Transverse colon (tissue), 4 donors: Measurements from ENCODE around the gene CT83. TPM values are rescaled to one million over a fixed set of nuclear protein-coding genes. Genes with fewer than 3 reads are reported as not detected.

ENCODE experiments used
- DNase-seq: peaks from one replicate; pipeline ENCODE4 v3.0.0-alpha.2; 2019
- H3K27ac ChIP-seq, 4 donors: fragments of 200-600 bp; sonication (generic); 2 replicates each; pipeline ENCODE4 v1.5.1; 2016 to 2018; ENCODE audit warnings: inconsistent platforms in 4 of 4
- H3K27me3 ChIP-seq: fragments of 200-600 bp; sonication (generic); 2 replicates; pipeline ENCODE4 v1.5.1; 2017; ENCODE audit warnings: inconsistent platforms
- H3K36me3 ChIP-seq, 4 donors: fragments of 200-600 bp; sonication (generic); 2 replicates each; pipeline ENCODE4 v1.5.1; 2017 to 2019; ENCODE audit warnings: inconsistent platforms in 4 of 4
- H3K4me1 ChIP-seq, 4 donors: fragments of 200-600 bp; sonication (generic); 2 replicates each; pipeline ENCODE4 v1.5.1; 2017 to 2020; ENCODE audit warnings: inconsistent platforms in 4 of 4
- H3K4me3 ChIP-seq, 4 donors: fragments of 200-600 bp; sonication (generic); 1 replicate in 1 of 4; 2 replicates in 3 of 4; pipeline versions ENCODE4 v1.5.1 to v1.6.1; 2017 to 2019; ENCODE audit warnings: inconsistent platforms in 4 of 4
- H3K9me3 ChIP-seq, 2 donors: fragments of 200-600 bp; sonication (generic); 2 replicates each; pipeline ENCODE4 v1.5.1; 2017 to 2019; ENCODE audit warnings: inconsistent platforms in 2 of 2
- CTCF ChIP-seq, 5 experiments: fragments of 200-600 bp in 3 of 5; fragments of 450-650 bp in 2 of 5; sonication (generic) in 3 of 5; IDR thresholded peaks; 1 replicate in 2 of 5; 2 replicates in 3 of 5; pipeline ENCODE4 v1.5.1; 2016 to 2017; ENCODE audit warnings: antibody characterized with exemption in 5 of 5, inconsistent platforms in 3 of 5, mild to moderate bottlenecking in 2 of 5, moderate library complexity in 1 of 5
- EP300 ChIP-seq: sonication (generic); formaldehyde crosslinking; IDR thresholded peaks from one replicate; pipeline ENCODE4 v1.6.1; 2017; ENCODE audit warnings: antibody characterized with exemption, low read depth
- POLR2A ChIP-seq: fragments of 450-650 bp; IDR thresholded peaks from one replicate; pipeline ENCODE4 v1.6.1; 2016; ENCODE audit warnings: antibody characterized with exemption, mild to moderate bottlenecking, moderate library complexity
- POLR2AphosphoS5 ChIP-seq, 3 donors: sonication (generic); formaldehyde crosslinking; IDR thresholded peaks; one replicate each; pipeline ENCODE4 v1.6.1; 2016; ENCODE audit warnings: antibody characterized with exemption in 3 of 3
- WGBS, 2 donors: methylation state at CpG; one replicate each; pipeline ENCODE4 v1.1.5; 2018; ENCODE audit warnings: low coverage in 1 of 2; 5-methylcytosine and 5-hydroxymethylcytosine counted together
- in situ Hi-C, 4 donors: fragments of 200-750 bp; cut with MboI; loops; one replicate each; pipeline versions ENCODE4 v1.15.0 to v1.15.1; 2017; ENCODE audit warnings: low sequenced_read_pairs in 3 of 4, low pct_ligation_motif_present in 1 of 4, low pct_unique_long_range_greater_than_20kb in 1 of 4
- intact Hi-C: fragments of 100-400 bp; cut with DNase I; formaldehyde crosslinking; loops from one replicate; pipeline ENCODE4 v1.15.1; 2023; ENCODE audit warnings: low total_unique reads
- total RNA-seq, 4 donors: library from RNA; depleted of rRNA; stranded (reverse); fragments of >200 nt; gene quantifications; one replicate each; pipeline ENCODE4 v1.1.0, GENCODE V29; 2016

Gene CT83
- total RNA-seq, 4 donors from 2014 or later = not detected

- whole genome bisulfite sequencing, 2 donors = 62 to 71% methylated on average over 3 of the region's 3 CpGs
- no peaks in the 10 kb centered on the region for H3K36me3 ChIP-seq
- TF ChIP-seq POLR2AphosphoS5 (IDR thresholded peaks at IDR 0.05) = no peak
- TF ChIP-seq POLR2A = no peak
- intact Hi-C loops (no loop called here), in situ Hi-C loops (no loop called here)
- DNase-seq = no peak
- no peaks in the 10 kb centered on the region for H3K9me3 ChIP-seq
- no peak overlapping the region for H3K4me3 ChIP-seq
- H3K4me1 ChIP-seq = no peaks in the 10 kb centered on the region
- H3K27ac ChIP-seq = no peak overlapping the region
- H3K27me3 ChIP-seq = no peaks in the 10 kb centered on the region
Measured at GRCh38 chrX:116427978-116428377, 34.8 kb downstream of the CT83 start.

- in situ Hi-C loops = no loop called here
- H3K9me3 ChIP-seq = no peaks in the 10 kb centered on the region
- no peak overlapping the region for H3K4me3 ChIP-seq
- WGBS, 2 donors = 30 to 56% methylated on average over 2 to 4 of the region's 4 CpGs
- intact Hi-C loops = no loop called here
- H3K27ac ChIP-seq = no peak overlapping the region
- H3K27me3 ChIP-seq = no peaks in the 10 kb centered on the region
- H3K4me1 ChIP-seq = no peaks in the 10 kb centered on the region
- TF ChIP-seq POLR2A (no peak), POLR2AphosphoS5 (IDR thresholded peaks at IDR 0.05) (no peak), EP300 (no peak), CTCF (IDR thresholded peaks at IDR 0.05) (no peak)
- no peak for DNase-seq
- H3K36me3 ChIP-seq = no peaks in the 10 kb centered on the region
Measured at GRCh38 chrX:116417968-116418367, 44.8 kb downstream of the CT83 start.

GRCh38 chrX:116417214-116417613 lies 45.6 kb downstream of the CT83 start:
- in situ Hi-C loops = no loop called here
- Histone ChIP-seq H3K27me3 (no peaks in the 10 kb centered on the region), H3K27ac (no peak overlapping the region), H3K4me1 (no peaks in the 10 kb centered on the region), H3K36me3 (no peaks in the 10 kb centered on the region), H3K4me3 (no peak overlapping the region), H3K9me3 (no peaks in the 10 kb centered on the region)
- no peak for DNase-seq
- 84% methylated on average over 1 of the region's 1 CpG; no CpG with 5 or more reads in 1 of the 2 donors for WGBS, 2 donors
- TF ChIP-seq POLR2AphosphoS5 (IDR thresholded peaks at IDR 0.05) = no peak
- TF ChIP-seq CTCF (IDR thresholded peaks at IDR 0.05) = no peak
- no peak for TF ChIP-seq POLR2A
- no peak for TF ChIP-seq EP300
- intact Hi-C loops = no loop called here

- no peaks in the 10 kb centered on the region for H3K9me3 ChIP-seq
- H3K4me3 ChIP-seq = no peak overlapping the region
- H3K27me3 ChIP-seq = no peaks in the 10 kb centered on the region
- TF ChIP-seq EP300 = no peak
- no peak for TF ChIP-seq POLR2A
- TF ChIP-seq CTCF (IDR thresholded peaks at IDR 0.05) = no peak
- no peak for TF ChIP-seq POLR2AphosphoS5 (IDR thresholded peaks at IDR 0.05)
- DNase-seq = no peak
- in situ Hi-C loops = no loop called here
- 17 to 33% methylated on average over 1 of the region's 1 CpG for WGBS, 2 donors
- H3K27ac ChIP-seq = no peak overlapping the region
- intact Hi-C loops = no loop called here
- H3K36me3 ChIP-seq = no peaks in the 10 kb centered on the region
- no peaks in the 10 kb centered on the region for H3K4me1 ChIP-seq
Measured at GRCh38 chrX:116413273-116413672, 49.5 kb downstream of the CT83 start.

Other genes with a start within 250 kb of the CT83 start
- under 1 TPM in 2 of 4 donors, not detected in 2; 0.48 to 0.55 TPM for gene SLC6A14, start 26.4 kb downstream of the CT83 start, total RNA-seq